Hepatocyte (in vitro differentiated cells): ENCODE data around the gene APOA1. TPM values are rescaled to one million over a fixed set of nuclear protein-coding genes. Genes with fewer than 3 reads are reported as not detected.

Experiments used
- DNase-seq: peaks from one replicate; pipeline ENCODE4 v3.0.0-alpha.2; 2016; ENCODE audit warnings: low spot score
- H2AFZ ChIP-seq: fragments of 200-600 bp; sonication (generic); 2 replicates; pipeline ENCODE4 v1.6.0; 2016; ENCODE audit warnings: antibody characterized with exemption, mild to moderate bottlenecking
- H3K27ac ChIP-seq: fragments of 200-600 bp; sonication (generic); 2 replicates; pipeline ENCODE4 v1.5.1; 2016; ENCODE audit warnings: mild to moderate bottlenecking
- H3K27me3 ChIP-seq: fragments of 200-600 bp; sonication (generic); 2 replicates; pipeline ENCODE4 v1.6.1; 2016
- H3K36me3 ChIP-seq: fragments of 200-600 bp; sonication (generic); replicated peaks from 2 replicates; pipeline ENCODE4 v1.5.1; 2016; ENCODE audit warnings: low read depth; ENCODE audit not compliant: insufficient read depth
- H3K4me1 ChIP-seq: fragments of 200-600 bp; sonication (generic); 2 replicates; pipeline ENCODE4 v1.5.1; 2016; ENCODE audit warnings: mild to moderate bottlenecking, moderate library complexity; ENCODE audit not compliant: insufficient read depth
- H3K4me2 ChIP-seq: fragments of 200-600 bp; sonication (generic); 2 replicates; pipeline ENCODE4 v1.6.0; 2016
- H3K4me3 ChIP-seq: fragments of 200-600 bp; sonication (generic); 2 replicates; pipeline ENCODE4 v1.5.1; 2016; ENCODE audit warnings: mild to moderate bottlenecking
- H3K79me2 ChIP-seq: fragments of 200-600 bp; sonication (generic); 2 replicates; pipeline ENCODE4 v1.6.0; 2017; ENCODE audit warnings: mild to moderate bottlenecking
- H3K9me2 ChIP-seq: fragments of 200-600 bp; sonication (generic); replicated peaks from 2 replicates; pipeline ENCODE4 v1.6.0; 2017; ENCODE audit warnings: mild to moderate bottlenecking; ENCODE audit not compliant: insufficient read depth
- H3K9me3 ChIP-seq: fragments of 200-600 bp; sonication (generic); 2 replicates; pipeline ENCODE4 v1.5.1; 2016; ENCODE audit warnings: low read depth, mild to moderate bottlenecking
- H4K20me1 ChIP-seq: fragments of 200-600 bp; sonication (generic); 2 replicates; pipeline ENCODE4 v1.6.0; 2016; ENCODE audit warnings: mild to moderate bottlenecking; ENCODE audit not compliant: insufficient read depth, poor library complexity, severe bottlenecking
- CTCF ChIP-seq: fragments of 200-600 bp; sonication (generic); IDR thresholded peaks from 2 replicates; pipeline ENCODE4 v1.5.1; 2016; ENCODE audit warnings: antibody characterized with exemption, mild to moderate bottlenecking; ENCODE audit not compliant: poor library complexity
- EZH2 ChIP-seq: fragments of 200-600 bp; sonication (generic); IDR thresholded peaks from 2 replicates; pipeline ENCODE4 v1.6.1; 2016; ENCODE audit warnings: antibody characterized with exemption, mild to moderate bottlenecking, borderline replicate concordance
- EZH2phosphoT487 ChIP-seq: fragments of 200-600 bp; sonication (generic); IDR thresholded peaks from one replicate; pipeline ENCODE4 v1.6.1; 2018; ENCODE audit warnings: antibody characterized with exemption, mild to moderate bottlenecking, low read depth, moderate library complexity; ENCODE audit not compliant: unreplicated experiment, severe bottlenecking
- WGBS: methylation state at CpG from one replicate; pipeline ENCODE4 v1.1.6; 2016; ENCODE audit warnings: low lambda C conversion rate; ENCODE audit errors: missing lambda C conversion rate; 5-methylcytosine and 5-hydroxymethylcytosine counted together
- polyA plus RNA-seq: library from polyadenylated mRNA; unstranded; fragments of >200 nt; fragmentation: Nextera tagmentation; extraction: Ambion mirVana; gene quantifications from 2 replicates; pipeline ENCODE4 v1.2.1, GENCODE V29; 2016
- total RNA-seq: library from RNA; depleted of rRNA; stranded (reverse); fragments of >200 nt; gene quantifications from 2 replicates; pipeline ENCODE4 v1.2.3, GENCODE V29; 2014

Gene APOA1
- total RNA-seq: 4,253 and 4,361 TPM in 2 replicates
- polyA plus RNA-seq: 5,326 and 7,624 TPM in 2 replicates

GRCh38 chr11:116837231-116838091, at the start of gene APOA1:
TSS of gene APOA1 (minus strand) at chr11:116837622. CDS start at chr11:116837387, 235 bp downstream.
- DNase-seq: peak; percentile 79
- Histone ChIP-seq H3K79me2 (peaks cover 5% of the 10 kb centered on the region), H3K4me3 (peak within 1 kb of the TSS; percentile 20), H3K27ac (peak within 1 kb of the TSS; percentile 88), H3K9me3 (no peaks in the 10 kb centered on the region), H3K36me3 (no peaks in the 10 kb centered on the region), H3K27me3 (no peaks in the 10 kb centered on the region), H3K4me1 (peaks cover 36% of the 10 kb centered on the region), H3K4me2 (peak within 1 kb of the TSS; percentile 83), H3K9me2 (no peaks in the 10 kb centered on the region), H2AFZ (no peak within 1 kb of the TSS), H4K20me1 (no peaks in the 10 kb centered on the region)
- WGBS: 38% methylated on average over 9 of the region's 19 CpGs
- TF ChIP-seq EZH2 (no peak), CTCF (no peak), EZH2phosphoT487 (no peak)

GRCh38 chr11:116885951-116886655, 48.7 kb upstream of the APOA1 start:
- H4K20me1 ChIP-seq: no peaks in the 10 kb centered on the region
- WGBS: 90% methylated on average over 5 of the region's 5 CpGs

GRCh38 chr11:116882386-116882785, 45.0 kb upstream of the APOA1 start:
- no peak overlapping the region for H3K4me2 ChIP-seq
- H2AFZ ChIP-seq: no peak overlapping the region
- no peaks in the 10 kb centered on the region for H4K20me1 ChIP-seq
- no peaks in the 10 kb centered on the region for H3K9me3 ChIP-seq
- no peaks in the 10 kb centered on the region for H3K36me3 ChIP-seq
- no peak overlapping the region for H3K27ac ChIP-seq
- no peaks in the 10 kb centered on the region for H3K27me3 ChIP-seq
- H3K9me2 ChIP-seq: no peaks in the 10 kb centered on the region
- DNase-seq: no peak
- no peaks in the 10 kb centered on the region for H3K79me2 ChIP-seq
- TF ChIP-seq EZH2 (no peak), EZH2phosphoT487 (no peak), CTCF (no peak)
- no peaks in the 10 kb centered on the region for H3K4me1 ChIP-seq
- H3K4me3 ChIP-seq: no peak overlapping the region

More at GRCh38 chr11:116885951-116886655, 48.7 kb upstream of the APOA1 start:
- Histone ChIP-seq H3K4me3 (no peak overlapping the region), H2AFZ (no peak overlapping the region), H3K36me3 (no peaks in the 10 kb centered on the region), H3K27me3 (no peaks in the 10 kb centered on the region), H3K4me1 (no peaks in the 10 kb centered on the region), H3K9me2 (no peaks in the 10 kb centered on the region), H3K4me2 (no peak overlapping the region), H3K79me2 (no peaks in the 10 kb centered on the region), H3K27ac (no peak overlapping the region), H3K9me3 (no peaks in the 10 kb centered on the region)
- no peak for DNase-seq
- no peak for TF ChIP-seq EZH2
- no peak for TF ChIP-seq CTCF
- no peak for TF ChIP-seq EZH2phosphoT487
